Activated CD4-positive, alpha-beta T cell treated with anti-CD3 and anti-CD28 coated beads, Interleukin-2, amount 50 U/mL, for 24 hours (primary cell): ENCODE measurements around the gene JPH2.
"Not testable (repeated sequence)": the region's sequence is repeated elsewhere in the genome, so short reads cannot be mapped to it uniquely, and the experiment has no call there.

Source experiments
- DNase-seq, 2 donors: peaks; one replicate each; pipeline ENCODE4 v3.0.0-alpha.2; 2020; ENCODE audit warnings: low read depth in 1 of 2, low spot score in 1 of 2

The JPH2 gene

DNA sequence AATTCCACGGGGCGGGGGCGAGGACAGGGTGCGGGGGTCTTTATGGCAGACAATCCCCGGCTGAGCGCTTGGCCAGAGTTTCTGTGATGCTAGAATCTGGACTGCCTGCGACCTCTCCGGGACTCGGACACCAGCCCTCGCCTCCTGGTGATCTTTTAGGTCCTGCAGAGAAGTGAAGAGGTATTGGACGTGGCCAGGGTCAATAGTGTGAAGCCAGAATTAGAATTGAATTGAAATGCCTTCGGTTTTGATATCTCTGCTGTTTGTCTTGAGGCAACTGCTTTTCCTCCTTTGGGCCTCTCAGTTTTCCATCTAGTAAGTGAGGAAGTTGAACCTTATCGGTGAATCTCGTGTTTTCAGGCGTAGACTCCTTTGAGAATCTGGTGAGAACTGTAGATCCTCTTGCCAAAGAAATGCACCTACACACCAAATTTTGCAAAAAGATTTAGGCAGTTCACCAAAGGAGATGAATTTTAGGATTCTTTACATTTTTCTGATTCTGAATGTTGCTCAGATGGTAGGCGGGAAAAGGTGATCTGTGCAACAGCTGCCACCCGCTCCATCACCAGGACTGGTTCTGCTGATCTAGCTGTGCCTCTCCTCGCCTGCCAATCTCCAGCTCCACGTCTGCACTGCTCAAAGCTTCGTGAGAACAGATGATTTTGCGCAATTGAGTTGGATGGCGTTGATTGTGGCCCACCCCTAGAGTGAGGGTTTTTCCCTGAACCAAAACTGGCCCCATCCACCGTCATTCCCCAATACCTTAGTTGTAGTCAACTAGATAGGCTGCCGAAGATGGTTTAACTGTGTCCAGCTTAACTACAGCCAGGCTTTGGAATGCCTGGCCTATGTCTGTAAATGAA lies 24.4 kb upstream of the JPH2 start:
- no peak for DNase-seq

DNA sequence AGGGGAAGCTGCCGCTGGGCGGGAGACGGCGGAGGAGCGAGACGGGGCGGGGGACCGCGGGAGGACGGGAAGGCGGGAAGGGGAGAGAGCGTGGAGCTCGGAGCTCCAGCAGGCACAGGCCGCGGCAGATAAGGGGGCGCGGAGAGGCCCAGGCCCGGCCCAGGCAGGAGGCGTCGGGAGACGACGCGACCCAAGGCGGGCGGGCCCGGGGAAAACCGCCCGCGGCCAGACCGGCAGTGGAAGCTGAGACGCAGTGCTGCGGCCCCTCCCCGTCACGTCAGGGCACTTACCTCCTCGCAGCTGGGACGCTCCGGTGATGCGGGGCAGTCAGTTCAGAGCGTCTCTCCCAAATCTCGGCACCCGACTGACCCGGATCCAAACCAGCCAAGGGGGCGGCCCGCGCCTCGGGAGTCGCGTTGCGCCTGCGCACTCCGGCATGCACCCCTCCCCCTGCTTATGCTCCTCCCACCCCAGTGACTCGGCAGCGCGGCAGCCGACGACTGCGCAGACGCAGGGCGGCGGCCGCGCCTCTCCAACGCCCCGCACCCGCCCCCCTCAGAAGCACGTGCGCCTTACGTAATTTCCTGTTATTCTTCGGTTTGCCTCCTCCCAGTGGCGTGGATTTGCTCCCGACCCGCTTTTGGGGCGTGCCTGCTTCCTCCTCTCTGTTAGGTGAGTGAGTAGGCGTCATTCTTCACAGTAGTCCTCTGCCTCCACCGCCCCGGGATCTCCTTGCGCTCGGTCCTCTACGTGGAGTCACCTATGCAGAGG lies 23.6 kb upstream of the JPH2 start, which contains the start of gene OSER1:
Gene OSER1 (minus strand): TSS at position 366 of the 771 bp plus-strand sequence. CDS start 3,814 bp downstream, outside the sequence.
- peak; percentile 94 to 98 for DNase-seq

DNA sequence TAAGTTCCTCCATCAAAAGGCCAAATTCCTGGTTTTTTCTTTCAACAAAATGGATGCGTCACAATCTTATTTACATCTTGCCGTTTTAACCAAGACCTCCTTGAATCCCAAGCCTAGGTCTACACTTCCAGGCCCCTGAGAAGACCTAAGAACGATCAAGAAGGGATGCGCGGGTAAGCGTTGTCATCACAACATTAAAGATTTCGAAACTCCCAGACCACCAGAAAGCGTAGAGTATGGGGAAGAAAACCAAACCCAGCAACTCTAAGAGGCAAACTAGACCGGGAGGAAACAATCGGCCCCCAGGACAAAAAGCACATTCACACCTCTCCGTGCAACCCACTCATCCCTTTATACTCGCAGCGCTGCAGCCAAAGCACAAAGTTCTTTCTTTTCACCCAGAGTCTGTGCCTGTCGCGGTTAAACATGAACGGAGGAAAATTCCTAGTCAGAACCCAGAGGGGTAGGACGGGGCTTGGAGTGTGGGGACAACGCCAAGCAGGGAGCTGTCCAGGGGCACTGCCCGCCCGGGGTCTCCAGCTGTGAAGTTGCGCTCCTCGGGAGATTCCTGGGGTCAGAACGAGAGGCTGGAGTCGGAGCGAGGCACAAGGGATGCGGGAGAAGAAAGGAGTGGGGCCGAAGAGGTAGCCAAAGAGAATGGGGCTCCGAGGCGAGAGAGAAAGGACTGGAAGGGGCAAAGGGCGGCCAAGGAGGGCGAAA lies 22.9 kb upstream of the JPH2 start:
- DNase-seq: no peak

DNA sequence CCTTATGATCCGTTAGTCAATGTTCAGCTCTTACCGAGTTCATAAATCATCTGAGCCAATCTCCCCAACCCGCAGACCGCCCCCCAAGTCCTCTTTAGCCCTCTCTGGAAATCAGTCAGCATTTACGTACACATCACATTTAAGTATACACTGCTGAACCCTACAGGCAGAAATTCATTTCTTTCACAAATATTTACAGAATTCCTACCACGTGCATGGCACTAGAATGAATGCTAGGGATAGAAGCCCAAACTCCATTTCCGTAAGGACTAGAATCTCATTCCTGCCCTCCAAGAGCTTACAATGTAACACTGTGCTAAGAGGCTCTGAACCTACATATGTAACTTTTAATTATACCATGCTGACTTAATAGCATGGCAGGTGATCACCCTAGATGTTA lies 21.8 kb upstream of the JPH2 start:
- no peak for DNase-seq

DNA sequence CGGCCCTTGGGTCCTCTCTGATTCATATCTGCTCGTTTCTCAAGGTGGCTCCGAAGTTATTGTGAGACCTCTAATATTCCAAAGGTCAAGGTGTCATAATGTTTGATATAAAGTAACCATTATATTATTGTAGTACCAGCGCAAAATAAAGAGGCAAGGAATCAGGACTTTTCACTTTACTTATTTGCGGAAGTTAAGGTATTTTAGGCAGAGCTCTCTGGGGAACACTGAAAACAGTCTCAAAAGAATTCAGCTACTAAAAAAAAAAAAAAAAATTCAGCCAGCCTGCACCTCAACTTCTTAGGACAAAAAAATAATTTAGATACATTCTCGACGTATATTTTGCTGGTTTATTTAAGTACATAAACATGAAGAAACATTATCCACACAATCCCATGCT lies 21.2 kb upstream of the JPH2 start:
- no peak for DNase-seq

DNA sequence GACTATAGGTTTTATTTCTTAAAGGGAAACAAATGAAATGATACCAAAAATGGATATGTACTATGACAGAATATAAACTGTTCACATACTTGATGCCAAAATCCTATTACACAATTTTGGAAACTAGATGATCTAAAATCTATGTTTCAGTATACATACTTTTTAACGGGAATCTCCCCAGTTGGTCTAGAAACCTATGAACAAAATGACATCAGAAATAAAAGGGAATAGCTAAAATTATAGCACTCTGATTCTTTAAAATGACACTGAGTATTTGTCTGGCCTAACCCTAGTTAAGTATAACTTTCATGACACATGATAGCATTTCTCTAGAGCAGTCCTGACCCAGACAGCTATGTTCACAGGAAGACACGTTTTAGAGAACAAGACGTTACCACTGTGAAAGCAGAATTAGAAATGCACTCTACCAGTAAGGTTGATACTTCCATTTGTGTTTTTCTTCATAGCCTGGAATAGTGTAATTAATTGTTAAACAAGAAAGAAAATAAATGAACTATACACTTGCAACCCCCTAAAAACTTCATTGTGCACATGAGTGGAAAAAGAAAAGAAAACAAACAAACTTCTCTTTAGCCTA lies 20.2 kb upstream of the JPH2 start:
- DNase-seq: no peak

DNA sequence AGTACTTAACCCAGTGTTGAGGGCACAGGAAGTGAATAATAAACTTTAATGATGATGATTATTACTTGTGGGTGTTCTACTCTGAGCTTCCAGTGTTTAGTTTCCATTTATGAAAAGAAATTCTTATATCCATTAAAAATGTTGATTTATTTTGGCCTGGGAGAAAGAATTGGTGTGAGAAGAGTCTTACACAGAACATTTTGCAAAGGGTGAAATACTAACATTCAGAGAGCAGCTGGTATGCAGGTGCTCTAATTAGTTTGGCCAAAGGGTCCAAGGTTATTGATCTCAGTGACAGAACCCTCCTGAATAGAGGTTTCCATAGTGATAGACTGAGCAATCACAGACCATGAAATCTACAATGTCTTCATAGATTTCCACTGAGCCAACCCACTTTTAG lies 19.1 kb upstream of the JPH2 start:
- no peak for DNase-seq

DNA sequence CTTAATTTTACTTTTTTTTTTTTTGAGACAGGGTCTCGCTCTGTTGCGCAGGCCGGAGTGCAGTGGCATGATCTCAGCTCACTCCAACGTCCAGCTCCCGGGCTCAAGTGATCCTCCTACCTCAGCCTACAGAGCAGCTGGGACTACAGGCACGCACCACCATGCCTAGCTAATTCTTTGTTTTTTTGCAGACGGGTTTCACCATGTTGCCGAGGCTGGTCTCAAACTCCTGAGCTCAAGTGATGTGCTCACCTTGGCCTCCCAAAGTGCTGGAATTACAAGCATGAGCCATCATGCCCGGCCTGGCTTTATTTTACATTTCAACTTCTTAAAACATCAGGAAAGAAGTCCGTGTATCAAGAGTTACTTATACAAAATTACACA lies 17.8 kb upstream of the JPH2 start:
- no peak for DNase-seq

DNA sequence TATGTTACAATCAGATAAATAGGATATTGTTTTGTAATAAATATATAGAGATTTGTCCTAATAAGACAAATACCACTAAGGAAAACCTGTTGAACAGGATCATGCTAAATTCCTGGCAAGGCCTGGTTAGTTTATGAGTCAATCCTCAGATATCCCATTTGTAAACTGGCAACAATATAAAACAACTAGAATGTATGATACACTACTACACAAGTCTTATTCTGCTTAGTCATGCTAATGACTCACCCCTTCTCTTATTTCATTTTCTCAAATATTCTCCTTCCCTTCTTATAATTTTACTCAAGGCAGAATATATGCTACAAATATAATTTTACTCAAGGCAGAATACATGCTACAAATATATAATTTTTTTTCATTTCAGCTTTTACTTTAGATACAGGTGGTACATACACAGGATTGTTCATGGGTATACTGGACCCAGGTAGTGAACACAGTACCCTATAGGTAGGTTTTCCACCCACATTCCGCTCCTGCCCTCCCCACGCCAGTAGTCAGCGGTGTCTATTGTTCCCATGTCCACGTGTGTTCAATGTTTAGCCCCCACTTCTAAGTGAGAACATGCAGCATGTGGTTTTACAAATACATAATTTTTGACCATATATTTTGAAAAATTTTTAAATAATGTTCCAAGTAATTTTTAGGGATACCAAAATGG lies 17.3 kb upstream of the JPH2 start:
- DNase-seq: no peak

DNA sequence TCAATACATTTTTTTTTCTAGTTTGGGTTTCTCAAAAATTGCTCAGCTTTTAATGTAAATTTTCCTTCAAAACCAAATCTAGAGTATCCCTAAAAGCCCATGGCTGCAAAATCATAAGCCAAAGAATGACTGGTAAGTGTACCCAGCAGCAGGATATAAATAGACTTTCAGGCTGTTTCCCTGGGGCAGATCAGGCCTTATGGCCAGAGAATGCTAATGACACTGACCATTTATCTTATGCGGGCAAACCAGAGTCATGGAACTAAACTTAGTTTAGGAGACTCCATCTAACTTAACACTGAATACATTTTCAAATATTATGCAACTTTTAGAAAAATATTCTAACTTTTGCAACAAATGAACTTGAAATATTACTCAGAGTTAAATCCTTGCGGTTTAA lies 16.2 kb upstream of the JPH2 start:
- DNase-seq: no peak

DNA sequence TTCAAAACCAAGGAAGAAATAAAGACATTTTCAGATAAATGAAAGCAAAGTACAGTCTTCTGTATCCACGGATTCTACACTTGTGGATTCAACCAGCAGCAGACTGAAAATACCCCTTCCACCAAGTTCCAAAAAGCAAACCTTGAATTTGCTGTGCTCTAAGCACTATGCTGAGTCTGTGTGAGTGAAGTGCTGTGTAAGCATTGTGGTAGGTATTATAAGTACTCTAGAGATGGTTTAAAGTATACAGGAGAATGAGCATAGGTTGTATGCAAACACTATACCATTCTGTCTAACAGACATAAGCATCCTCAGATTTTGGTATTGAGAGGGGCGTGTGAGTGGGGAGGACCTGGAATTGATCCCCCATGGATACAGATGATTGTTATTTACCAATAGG lies 14.0 kb upstream of the JPH2 start:
- DNase-seq: no peak

DNA sequence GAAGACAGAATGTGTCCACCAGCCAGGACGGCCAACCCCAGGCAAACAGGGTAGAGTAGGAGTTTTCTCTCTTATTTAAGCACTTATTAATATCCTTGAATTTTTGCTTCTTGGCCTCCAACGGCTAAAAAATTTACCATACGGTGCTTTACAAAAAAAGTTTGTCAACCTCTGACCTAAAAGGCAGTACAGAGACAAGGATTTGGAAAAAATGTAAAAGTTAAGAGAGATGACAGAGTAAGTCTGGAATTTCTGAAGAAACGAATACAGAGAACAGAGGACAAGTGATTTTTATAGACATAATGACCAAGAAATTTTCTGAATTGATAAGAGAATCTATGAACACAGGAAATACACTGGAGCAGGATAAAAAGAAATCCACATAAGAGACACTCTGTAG lies 13.4 kb upstream of the JPH2 start:
- DNase-seq: no peak

DNA sequence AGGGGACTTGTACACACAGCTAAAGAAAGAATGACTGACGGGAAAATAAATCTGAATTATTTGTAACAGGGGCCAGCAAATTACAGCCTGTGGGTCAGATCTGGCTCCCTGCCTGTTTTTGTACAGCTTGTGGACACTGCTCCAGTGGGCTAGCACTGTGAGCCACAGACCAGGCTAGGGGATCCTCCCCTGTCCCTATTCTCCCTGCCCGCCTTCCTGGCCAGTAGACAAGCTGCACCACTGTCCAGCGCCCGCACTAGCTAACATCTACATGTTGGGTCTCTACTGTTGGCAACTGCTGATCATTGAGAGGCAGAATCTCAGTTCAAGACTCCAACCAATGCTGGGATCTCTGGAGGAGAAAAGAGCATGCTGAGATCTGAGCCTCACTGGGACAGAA lies 12.9 kb upstream of the JPH2 start:
- DNase-seq: no peak

DNA sequence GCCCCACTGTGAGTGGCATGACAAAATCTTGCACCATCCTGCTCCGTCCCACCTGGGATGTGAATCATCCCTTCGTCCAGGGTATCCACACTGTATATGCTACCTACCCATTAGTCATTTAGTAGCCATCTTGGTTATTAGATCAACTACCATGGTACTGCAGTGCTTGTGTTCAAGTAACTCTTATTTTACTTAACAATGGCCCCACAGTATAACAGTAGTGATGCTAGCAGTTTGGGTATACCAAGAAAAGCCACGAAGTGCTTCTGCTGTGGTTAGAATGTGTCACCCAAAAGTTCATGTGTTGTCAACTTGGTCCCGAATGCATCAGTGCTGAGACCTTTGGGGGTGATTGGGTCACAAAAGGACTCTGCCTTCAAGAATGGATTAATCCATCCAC lies 11.9 kb upstream of the JPH2 start:
- DNase-seq: no peak

DNA sequence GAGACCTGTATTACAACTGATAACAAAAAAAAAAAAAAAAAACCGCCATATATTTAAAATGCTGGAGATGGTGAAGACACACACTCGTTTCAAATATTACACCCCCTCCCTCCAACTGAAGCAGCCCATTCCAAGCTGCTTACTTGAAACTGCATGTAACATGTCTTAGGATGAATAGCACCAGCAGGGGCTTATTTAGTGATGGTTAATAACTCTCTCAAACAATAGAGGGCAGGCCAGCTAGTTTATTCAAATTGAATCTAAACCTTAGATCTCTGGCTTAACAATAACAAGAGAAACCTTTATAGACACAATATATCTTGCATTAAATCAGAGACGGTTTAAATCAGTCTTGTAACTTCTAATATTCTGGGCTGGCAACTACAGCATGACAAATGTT lies 9.3 kb upstream of the JPH2 start:
- no peak for DNase-seq

DNA sequence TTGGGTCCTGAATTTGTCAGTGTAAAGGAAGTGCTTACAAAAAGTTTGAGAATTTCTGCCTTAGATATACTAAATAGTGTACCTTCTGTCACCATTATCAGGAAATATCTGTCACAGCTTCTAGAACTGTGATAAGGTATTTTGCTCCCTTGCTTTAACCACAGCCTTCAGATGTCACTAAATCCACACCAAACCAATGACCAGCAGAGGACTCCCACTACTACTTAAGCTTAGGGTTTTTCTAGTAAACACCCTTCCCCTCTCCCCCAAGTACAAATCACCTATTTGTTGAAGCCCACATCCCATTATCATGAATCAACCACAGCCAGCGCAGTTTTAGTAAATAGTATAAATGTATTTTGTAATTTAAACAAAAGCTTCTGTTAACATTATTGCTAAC lies 8.6 kb upstream of the JPH2 start:
- no peak for DNase-seq

DNA sequence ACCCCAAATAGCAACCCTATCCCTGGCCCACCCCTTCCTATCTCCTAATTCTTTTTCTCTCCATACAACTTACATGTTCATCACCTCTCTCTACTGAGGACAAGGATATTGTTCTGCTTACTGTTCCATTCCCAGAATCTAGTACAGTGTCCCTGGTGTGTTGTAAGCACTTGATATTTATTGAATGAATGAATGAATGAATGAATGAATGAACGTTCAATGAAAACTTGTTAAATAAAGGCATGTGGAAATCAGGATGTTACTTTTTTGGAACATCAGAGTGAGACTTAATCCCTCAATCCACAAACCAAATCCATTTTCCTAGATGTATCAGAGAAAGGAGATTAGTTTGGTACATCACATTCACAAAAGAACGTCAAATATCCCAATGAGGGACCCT lies 6.8 kb upstream of the JPH2 start:
- no peak for DNase-seq

DNA sequence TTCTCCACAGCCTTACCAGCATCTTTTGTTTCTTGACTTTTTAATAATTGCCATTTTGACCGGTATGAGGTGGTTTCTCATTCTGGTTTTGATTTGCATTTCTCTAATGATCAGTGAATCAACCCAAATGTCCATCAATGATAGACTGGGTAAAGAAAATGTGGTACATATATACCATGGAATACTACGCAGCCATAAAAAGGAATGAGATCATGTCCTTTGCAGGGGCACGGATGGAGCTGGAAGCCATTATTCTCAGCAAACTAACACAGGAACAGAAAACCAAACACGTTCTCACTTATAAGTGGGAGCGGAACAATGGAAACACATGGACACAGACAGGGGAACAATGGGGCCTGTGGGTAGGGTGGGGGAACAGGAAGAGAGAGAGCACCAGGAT lies 4.7 kb upstream of the JPH2 start:
- DNase-seq: not testable (repeated sequence)

DNA sequence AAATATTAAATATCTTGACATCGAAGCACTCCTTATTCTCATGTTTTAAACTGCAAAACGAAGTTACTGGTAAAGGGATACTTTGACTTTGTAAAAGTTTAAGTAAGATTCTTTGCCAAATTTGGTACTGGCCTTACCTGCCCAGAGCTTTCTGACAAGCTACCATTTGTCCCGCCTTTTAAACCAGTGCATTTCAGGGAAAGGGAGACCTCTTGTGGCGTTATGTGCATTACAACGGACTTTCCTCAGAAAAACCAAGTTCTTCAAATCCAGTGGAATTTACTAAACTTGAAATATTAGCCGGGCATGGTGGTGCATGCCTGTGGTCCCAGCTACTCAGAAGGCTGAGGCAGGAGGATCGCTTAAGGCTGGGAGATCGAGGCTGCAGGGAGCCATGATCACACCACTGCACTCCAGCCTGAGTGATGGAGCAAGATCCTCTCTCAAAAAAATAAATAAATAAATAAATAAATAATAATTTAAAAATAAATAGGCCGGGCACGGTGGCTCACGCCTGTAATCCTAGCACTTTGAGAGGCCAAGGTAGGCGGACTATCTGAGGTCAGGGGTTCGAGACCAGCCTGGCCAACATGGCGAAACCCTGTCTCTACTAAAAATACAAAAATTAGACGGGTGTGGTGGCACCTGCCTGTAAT lies 3.3 kb upstream of the JPH2 start:
- DNase-seq: peak; percentile 6 to 21

DNA sequence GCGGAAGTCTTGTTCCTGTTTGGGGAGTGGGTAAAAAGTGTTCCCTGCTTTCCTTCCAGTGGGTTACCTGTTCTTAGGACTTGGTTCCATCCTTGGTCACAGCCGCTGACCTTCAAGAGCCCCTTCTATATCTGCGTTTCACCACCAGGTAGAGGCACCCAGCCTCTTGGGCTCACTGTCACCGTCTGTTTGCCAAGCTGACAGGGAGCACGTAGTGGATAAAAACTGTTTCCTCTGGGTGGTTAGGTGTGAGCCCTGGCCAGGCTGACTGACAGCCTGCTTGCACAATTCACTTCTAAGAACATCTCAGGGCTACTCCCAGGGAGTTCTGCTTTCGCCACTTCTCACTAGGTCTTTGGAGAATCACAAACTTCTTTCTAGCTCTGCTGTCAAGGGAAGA lies 1.8 kb upstream of the JPH2 start:
- no peak for DNase-seq
